Progenitor cell of endocrine pancreas (in vitro differentiated cells): Measurements from ENCODE around the gene C1orf74. TPM values are rescaled to one million over a fixed set of nuclear protein-coding genes. Genes with fewer than 3 reads are reported as not detected.
A peak's percentile ranks its signal among the peaks of the same experiment; 100 is the strongest.

Source experiments
- DNase-seq: peaks from one replicate; pipeline ENCODE4 v3.0.0; 2021; ENCODE audit warnings: low spot score; ENCODE audit not compliant: unreplicated experiment
- H3K27ac Mint-ChIP-seq: 2 replicates; pipeline ENCODE4 v1.8.0; 2021; ENCODE audit warnings: mild to moderate bottlenecking, moderate library complexity, mixed read lengths
- H3K27me3 Mint-ChIP-seq: 2 replicates; pipeline ENCODE4 v1.8.0; 2021; ENCODE audit warnings: mixed read lengths
- H3K36me3 Mint-ChIP-seq: 2 replicates; pipeline ENCODE4 v1.8.0; 2022; ENCODE audit warnings: mixed read lengths; ENCODE audit not compliant: insufficient read depth
- H3K4me1 Mint-ChIP-seq: 2 replicates; pipeline ENCODE4 v1.8.0; 2021; ENCODE audit warnings: low read depth, mixed read lengths
- H3K4me3 Mint-ChIP-seq: 2 replicates; pipeline ENCODE4 v1.8.0; 2021; ENCODE audit warnings: low read depth, mild to moderate bottlenecking, moderate library complexity, mixed read lengths
- H3K9me3 Mint-ChIP-seq: 2 replicates; pipeline ENCODE4 v1.8.0; 2021; ENCODE audit warnings: low read depth, mixed read lengths
- CTCF ChIP-seq: fragments of 200-600 bp; sonication (generic); IDR thresholded peaks from one replicate; pipeline ENCODE4 v1.5.0; 2021; ENCODE audit warnings: antibody characterized with exemption, mild to moderate bottlenecking; ENCODE audit not compliant: unreplicated experiment
- total RNA-seq: library from RNA; stranded (reverse); gene quantifications from 2 replicates; pipeline ENCODE4 v1.2.1, GENCODE V29; 2021

C1orf74 gene
- total RNA-seq, 1 donor from 2014 or later: 2.5 TPM

GRCh38 chr1:209787551-209787950 is 3.2 kb upstream of the C1orf74 start:
- H3K4me1 Mint-ChIP-seq: peaks cover 12% of the 10 kb centered on the region
- H3K4me3 Mint-ChIP-seq: no peak overlapping the region
- no peak overlapping the region for H3K27ac Mint-ChIP-seq
- no peaks in the 10 kb centered on the region for H3K27me3 Mint-ChIP-seq
- no peak for TF ChIP-seq CTCF
- no peaks in the 10 kb centered on the region for H3K9me3 Mint-ChIP-seq
- DNase-seq: no peak
- H3K36me3 Mint-ChIP-seq: peaks cover 43% of the 10 kb centered on the region

- no peaks in the 10 kb centered on the region for H3K9me3 Mint-ChIP-seq
- DNase-seq: no peak
- no peak overlapping the region for H3K4me3 Mint-ChIP-seq
- H3K36me3 Mint-ChIP-seq: peaks cover 37% of the 10 kb centered on the region
- H3K27ac Mint-ChIP-seq: no peak overlapping the region
- no peaks in the 10 kb centered on the region for H3K27me3 Mint-ChIP-seq
- TF ChIP-seq CTCF: no peak
- peaks cover 12% of the 10 kb centered on the region for H3K4me1 Mint-ChIP-seq
Measured at GRCh38 chr1:209786146-209786545, 1.8 kb upstream of the C1orf74 start.

- no peak for TF ChIP-seq CTCF
- peaks cover 32% of the 10 kb centered on the region for H3K36me3 Mint-ChIP-seq
- no peak overlapping the region for H3K27ac Mint-ChIP-seq
- no peak for DNase-seq
- no peak overlapping the region for H3K4me3 Mint-ChIP-seq
- no peaks in the 10 kb centered on the region for H3K9me3 Mint-ChIP-seq
- peaks cover 12% of the 10 kb centered on the region for H3K4me1 Mint-ChIP-seq
- no peaks in the 10 kb centered on the region for H3K27me3 Mint-ChIP-seq
Measured at GRCh38 chr1:209785592-209785991, 1.2 kb upstream of the C1orf74 start.

- Mint-ChIP-seq H3K4me1 (peaks cover 14% of the 10 kb centered on the region), H3K36me3 (peaks cover 19% of the 10 kb centered on the region), H3K27me3 (no peaks in the 10 kb centered on the region), H3K4me3 (peak overlapping the region; percentile 88), H3K9me3 (no peaks in the 10 kb centered on the region), H3K27ac (peak overlapping the region; percentile 98)
- TF ChIP-seq CTCF: no peak
- no peak for DNase-seq
Measured at GRCh38 chr1:209783386-209783785, 973 bp downstream of the C1orf74 start.

GRCh38 chr1:209780268-209780667 is 4.1 kb downstream of the C1orf74 start:
- no peak for DNase-seq
- H3K9me3 Mint-ChIP-seq: no peaks in the 10 kb centered on the region
- peaks cover 1% of the 10 kb centered on the region for H3K27me3 Mint-ChIP-seq
- no peak for TF ChIP-seq CTCF
- H3K27ac Mint-ChIP-seq: peak overlapping the region; percentile 56
- peaks cover 14% of the 10 kb centered on the region for H3K4me1 Mint-ChIP-seq
- H3K36me3 Mint-ChIP-seq: peaks cover 2% of the 10 kb centered on the region
- no peak overlapping the region for H3K4me3 Mint-ChIP-seq
